ENCODE data around the gene UGT1A6.

DNA sequence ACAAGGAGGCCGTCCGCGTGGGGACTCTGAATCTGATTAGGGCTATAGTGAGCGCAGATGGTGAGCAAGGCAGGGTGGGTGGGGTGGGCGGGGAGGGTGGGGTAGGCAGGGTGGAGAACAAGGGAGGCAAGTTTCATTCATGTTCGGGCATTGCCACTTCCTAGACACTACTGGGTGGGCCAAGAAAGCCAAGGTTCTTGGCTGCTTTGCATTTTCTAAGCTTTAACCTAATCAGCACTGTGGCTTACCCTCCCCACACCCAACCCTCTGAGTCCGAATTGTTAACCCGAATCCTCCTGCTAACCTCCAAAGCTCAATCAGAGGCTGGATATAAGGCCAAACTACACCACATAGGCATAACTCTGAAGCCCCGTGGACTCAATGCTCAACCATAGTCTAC, 103.6 kb downstream of the UGT1A6 start:
- TF ChIP-seq EZH2 (IDR thresholded peaks at IDR 0.05; ENCODE audit: low read depth), result no peak
- TF ChIP-seq, protein P1, sequence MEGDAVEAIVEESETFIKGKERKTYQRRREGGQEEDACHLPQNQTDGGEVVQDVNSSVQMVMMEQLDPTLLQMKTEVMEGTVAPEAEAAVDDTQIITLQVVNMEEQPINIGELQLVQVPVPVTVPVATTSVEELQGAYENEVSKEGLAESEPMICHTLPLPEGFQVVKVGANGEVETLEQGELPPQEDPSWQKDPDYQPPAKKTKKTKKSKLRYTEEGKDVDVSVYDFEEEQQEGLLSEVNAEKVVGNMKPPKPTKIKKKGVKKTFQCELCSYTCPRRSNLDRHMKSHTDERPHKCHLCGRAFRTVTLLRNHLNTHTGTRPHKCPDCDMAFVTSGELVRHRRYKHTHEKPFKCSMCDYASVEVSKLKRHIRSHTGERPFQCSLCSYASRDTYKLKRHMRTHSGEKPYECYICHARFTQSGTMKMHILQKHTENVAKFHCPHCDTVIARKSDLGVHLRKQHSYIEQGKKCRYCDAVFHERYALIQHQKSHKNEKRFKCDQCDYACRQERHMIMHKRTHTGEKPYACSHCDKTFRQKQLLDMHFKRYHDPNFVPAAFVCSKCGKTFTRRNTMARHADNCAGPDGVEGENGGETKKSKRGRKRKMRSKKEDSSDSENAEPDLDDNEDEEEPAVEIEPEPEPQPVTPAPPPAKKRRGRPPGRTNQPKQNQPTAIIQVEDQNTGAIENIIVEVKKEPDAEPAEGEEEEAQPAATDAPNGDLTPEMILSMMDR (conservative IDR thresholded peaks at IDR 0.05), result no peak
